Uterus (tissue), 2 donors: ENCODE results near the gene KRTAP10-2.

Experiments used
- CTCF ChIP-seq, 4 experiments: fragments of 200-600 bp in 2 of 4; fragments of 450-650 bp in 2 of 4; sonication (generic) in 2 of 4; IDR thresholded peaks; one replicate each; pipeline ENCODE4 v1.5.1; 2016 to 2019; ENCODE audit warnings: antibody characterized with exemption in 4 of 4, mild to moderate bottlenecking in 2 of 4, moderate library complexity in 1 of 4
- POLR2A ChIP-seq, 2 donors: fragments of 450-650 bp; IDR thresholded peaks; one replicate each; pipeline ENCODE4 v1.6.1; 2016; ENCODE audit warnings: antibody characterized with exemption in 2 of 2, mild to moderate bottlenecking in 1 of 2, moderate library complexity in 1 of 2

GRCh38 chr21:44509539-44509938 is 41.8 kb downstream of the KRTAP10-2 start:
- TF ChIP-seq CTCF (IDR thresholded peaks at IDR 0.05) (no peak), POLR2A (IDR thresholded peaks at IDR 0.05) (no peak)
